UCSD-AML1 (cell line): ENCODE measurements around the gene CMIP.
A peak's percentile ranks its signal among the peaks of the same experiment; 100 is the strongest.
"Not testable (repeated sequence)": the region's sequence is repeated elsewhere in the genome, so short reads cannot be mapped to it uniquely, and the experiment has no call there.

Experiments
- DNase-seq: peaks from one replicate; lab custom pipeline; 2025; ENCODE audit not compliant: unreplicated experiment; lab: John Stamatoyannopoulos, UW

Gene CMIP

GRCh38 chr16:81673432-81673831 lies 228.8 kb downstream of the CMIP start:
- DNase-seq = no peak

GRCh38 chr16:81675662-81676061 lies 231.1 kb downstream of the CMIP start:
- DNase-seq = no peak

GRCh38 chr16:81676066-81676882 lies 231.7 kb downstream of the CMIP start:
- DNase-seq = no peak

GRCh38 chr16:81676883-81677737 lies 232.5 kb downstream of the CMIP start:
- no peak for DNase-seq

GRCh38 chr16:81678326-81679095 lies 233.9 kb downstream of the CMIP start:
- DNase-seq = no peak

- DNase-seq = no peak
These were observed 235.3 kb downstream of the CMIP start for GRCh38 chr16:81679721-81680430.

GRCh38 chr16:81680444-81681275 lies 236.1 kb downstream of the CMIP start:
- no peak for DNase-seq

GRCh38 chr16:81681311-81681710 lies 236.7 kb downstream of the CMIP start:
- DNase-seq = no peak

GRCh38 chr16:81684242-81684837 lies 239.7 kb downstream of the CMIP start:
- no peak for DNase-seq

GRCh38 chr16:81684901-81685300 lies 240.3 kb downstream of the CMIP start:
- no peak for DNase-seq

GRCh38 chr16:81686391-81687130 lies 242.0 kb downstream of the CMIP start:
- DNase-seq = peak; percentile 80

- DNase-seq = no peak
These were observed 242.5 kb downstream of the CMIP start for GRCh38 chr16:81687131-81687456.

- DNase-seq = no peak
These were observed 243.6 kb downstream of the CMIP start for GRCh38 chr16:81688182-81688581.

- DNase-seq = not testable (repeated sequence)
These were observed 244.2 kb downstream of the CMIP start for GRCh38 chr16:81688839-81689238.

- DNase-seq = no peak
These were observed 247.4 kb downstream of the CMIP start for GRCh38 chr16:81692021-81692420.

- no peak for DNase-seq
These were observed 248.0 kb downstream of the CMIP start for GRCh38 chr16:81692571-81692970.

- no peak for DNase-seq
These were observed 248.6 kb downstream of the CMIP start for GRCh38 chr16:81693041-81693743.

- DNase-seq = no peak
These were observed 249.2 kb downstream of the CMIP start for GRCh38 chr16:81693744-81694303.
